Omental fat pad (tissue), 4 donors: ENCODE measurements around the gene SLC10A6. TPM values are rescaled to one million over a fixed set of nuclear protein-coding genes. Genes with fewer than 3 reads are reported as not detected.

ENCODE experiments used
- ATAC-seq: fragments of 150-250 bp; one replicate; pipeline ENCODE4 v1.9.1; 2016; ENCODE audit warnings: mild to moderate bottlenecking, moderate library complexity; ENCODE audit not compliant: low FRiP score
- DNase-seq: peaks from one replicate; pipeline ENCODE4 v3.0.0-alpha.2; 2019; ENCODE audit warnings: low spot score
- total RNA-seq, 4 donors: library from RNA; depleted of rRNA; stranded (reverse); fragments of >200 nt; gene quantifications; one replicate each; pipeline ENCODE4 v1.1.0, GENCODE V29; 2016
- TF ChIP-seq, protein P1 (sequence below), 3 donors: fragments of 450-650 bp; IDR thresholded peaks; one replicate each; pipeline ENCODE4 v1.5.1; 2016 to 2017; ENCODE audit warnings: antibody characterized with exemption in 3 of 3, mild to moderate bottlenecking in 3 of 3, moderate library complexity in 2 of 3

SLC10A6 gene
- total RNA-seq, 4 donors from 2014 or later = 5.8 to 25.9 (median 14.0) TPM

DNA sequence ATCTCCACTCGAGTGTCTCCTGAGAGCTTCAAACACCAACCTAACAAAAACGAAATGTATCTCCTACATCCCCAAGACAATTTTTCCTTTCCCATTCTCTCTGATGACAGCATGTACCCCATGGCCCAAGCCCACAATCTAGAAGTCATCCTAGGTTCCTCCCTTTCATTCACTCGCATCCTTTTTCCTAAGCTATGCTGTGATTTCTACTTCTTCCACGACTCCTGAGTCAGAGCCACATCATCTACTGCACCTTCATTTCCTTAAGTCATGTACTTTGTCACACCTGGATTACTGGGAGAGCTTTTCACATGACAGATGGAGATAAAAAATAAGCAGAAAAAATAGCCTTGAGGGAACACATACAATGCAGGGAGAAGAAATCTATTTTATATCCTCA lies 23.0 kb upstream of the SLC10A6 start:
- no peak for DNase-seq
- TF ChIP-seq, protein P1, sequence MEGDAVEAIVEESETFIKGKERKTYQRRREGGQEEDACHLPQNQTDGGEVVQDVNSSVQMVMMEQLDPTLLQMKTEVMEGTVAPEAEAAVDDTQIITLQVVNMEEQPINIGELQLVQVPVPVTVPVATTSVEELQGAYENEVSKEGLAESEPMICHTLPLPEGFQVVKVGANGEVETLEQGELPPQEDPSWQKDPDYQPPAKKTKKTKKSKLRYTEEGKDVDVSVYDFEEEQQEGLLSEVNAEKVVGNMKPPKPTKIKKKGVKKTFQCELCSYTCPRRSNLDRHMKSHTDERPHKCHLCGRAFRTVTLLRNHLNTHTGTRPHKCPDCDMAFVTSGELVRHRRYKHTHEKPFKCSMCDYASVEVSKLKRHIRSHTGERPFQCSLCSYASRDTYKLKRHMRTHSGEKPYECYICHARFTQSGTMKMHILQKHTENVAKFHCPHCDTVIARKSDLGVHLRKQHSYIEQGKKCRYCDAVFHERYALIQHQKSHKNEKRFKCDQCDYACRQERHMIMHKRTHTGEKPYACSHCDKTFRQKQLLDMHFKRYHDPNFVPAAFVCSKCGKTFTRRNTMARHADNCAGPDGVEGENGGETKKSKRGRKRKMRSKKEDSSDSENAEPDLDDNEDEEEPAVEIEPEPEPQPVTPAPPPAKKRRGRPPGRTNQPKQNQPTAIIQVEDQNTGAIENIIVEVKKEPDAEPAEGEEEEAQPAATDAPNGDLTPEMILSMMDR (IDR thresholded peaks at IDR 0.05) = no peak
- no peak for ATAC-seq

DNA sequence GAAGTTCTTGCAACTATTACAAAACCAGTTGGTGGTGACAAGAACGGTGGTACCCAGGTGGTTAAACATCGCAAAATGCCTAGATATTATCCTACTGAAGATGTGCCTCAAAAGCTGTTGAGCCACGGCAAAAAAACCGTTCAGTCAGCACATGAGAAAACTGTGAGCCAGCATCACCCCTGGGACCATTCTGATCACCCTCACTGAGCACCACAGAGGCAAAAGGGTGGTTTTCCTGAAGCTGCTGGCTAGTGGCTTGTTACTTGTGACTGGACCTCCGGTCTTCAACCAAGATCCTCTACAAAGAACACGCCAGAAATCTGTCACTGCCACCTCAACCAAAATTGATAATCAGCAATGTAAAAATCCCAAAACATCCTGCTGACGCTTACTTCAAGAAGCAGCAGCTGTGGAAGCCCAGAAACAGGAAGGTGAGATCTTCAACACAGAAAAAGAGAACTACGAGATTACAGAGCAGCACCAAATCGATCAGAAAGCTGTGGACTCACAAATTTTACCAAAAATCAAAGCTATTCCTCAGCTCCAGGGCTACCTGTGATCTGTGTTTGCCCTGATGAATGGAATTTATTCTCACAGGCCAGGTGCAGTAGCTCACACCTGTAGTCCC lies 21.4 kb upstream of the SLC10A6 start:
- no peak for DNase-seq

DNA sequence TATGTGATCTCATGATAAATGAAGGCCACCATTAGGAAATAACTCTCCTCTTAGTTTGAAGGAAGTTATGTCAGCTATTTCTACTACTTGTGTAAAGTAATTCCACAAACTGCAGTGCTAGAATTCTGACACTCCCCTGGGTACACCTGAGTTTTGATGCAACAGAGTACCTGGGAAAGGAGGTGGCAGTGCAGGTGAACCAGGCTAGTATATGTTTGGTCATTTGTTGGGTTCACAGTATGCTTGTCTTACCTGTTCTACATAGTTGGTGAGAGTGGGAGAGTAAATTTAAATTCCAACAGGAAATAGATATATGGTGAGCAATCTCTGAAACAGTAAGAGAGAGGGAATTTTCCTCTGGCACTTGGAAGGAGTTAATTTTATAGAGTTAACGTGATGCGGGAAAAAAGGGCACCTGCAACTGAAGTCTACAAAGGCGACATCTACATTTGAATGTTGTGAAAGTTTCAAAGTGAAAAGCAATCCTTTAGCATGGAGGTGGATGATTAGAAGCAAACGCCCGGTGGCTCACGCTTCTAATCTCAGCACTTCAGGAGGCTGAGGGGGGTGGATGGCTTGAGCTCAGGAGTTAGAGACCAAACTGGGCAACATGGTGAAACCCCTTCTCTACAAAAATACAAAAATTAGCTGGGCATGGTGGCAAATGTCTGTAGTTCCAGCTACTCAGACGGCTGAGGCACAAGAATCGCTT lies 8.3 kb upstream of the SLC10A6 start:
- ATAC-seq = no peak
- TF ChIP-seq, protein P1 (IDR thresholded peaks at IDR 0.05) = no peak
- no peak for DNase-seq

More for the DNA sequence above, 21.4 kb upstream of the SLC10A6 start:
- TF ChIP-seq, protein P1 (IDR thresholded peaks at IDR 0.05) = no peak
- ATAC-seq = no peak

DNA sequence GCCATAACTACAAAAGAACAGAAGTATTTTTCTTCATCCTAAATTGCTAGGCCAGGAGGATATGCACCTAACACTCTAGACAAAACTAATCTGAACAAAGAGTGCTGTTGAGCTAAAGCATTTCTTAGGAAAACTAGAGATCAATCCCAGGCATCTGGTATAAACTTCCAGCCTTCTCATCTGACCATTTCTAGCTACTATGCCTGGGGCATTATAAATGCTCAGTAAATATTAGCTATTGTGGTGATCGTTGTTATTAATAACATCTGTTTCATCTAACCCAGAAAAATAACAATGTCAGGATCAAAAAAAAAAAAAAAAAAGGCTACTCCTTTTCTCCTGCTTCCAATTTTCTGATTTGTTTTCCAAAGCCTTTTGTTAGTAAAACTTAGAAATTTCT lies 7.7 kb upstream of the SLC10A6 start:
- TF ChIP-seq, protein P1 (IDR thresholded peaks at IDR 0.05) = no peak
- no peak for DNase-seq
- no peak for ATAC-seq

DNA sequence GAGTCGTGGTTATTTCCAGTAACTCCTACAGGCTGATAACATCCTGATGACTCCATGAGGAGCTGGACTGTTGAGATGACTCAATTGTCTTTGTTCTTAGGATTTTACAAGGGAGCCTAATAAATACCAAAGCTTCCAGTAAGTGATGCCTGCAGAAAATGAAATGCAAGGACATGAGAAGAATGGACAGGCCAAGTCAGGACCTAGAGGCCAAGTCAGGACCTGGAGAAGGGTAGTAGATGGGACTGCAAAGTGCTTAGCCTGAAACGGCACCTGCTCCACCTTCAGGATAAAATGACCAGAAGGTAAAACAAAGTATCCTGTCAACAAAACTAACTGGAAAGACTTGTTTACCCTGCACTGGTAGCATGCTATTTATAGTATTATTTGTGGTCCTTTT lies 6.4 kb upstream of the SLC10A6 start:
- TF ChIP-seq, protein P1 (IDR thresholded peaks at IDR 0.05) = no peak
- DNase-seq (no peak), ATAC-seq (no peak)

DNA sequence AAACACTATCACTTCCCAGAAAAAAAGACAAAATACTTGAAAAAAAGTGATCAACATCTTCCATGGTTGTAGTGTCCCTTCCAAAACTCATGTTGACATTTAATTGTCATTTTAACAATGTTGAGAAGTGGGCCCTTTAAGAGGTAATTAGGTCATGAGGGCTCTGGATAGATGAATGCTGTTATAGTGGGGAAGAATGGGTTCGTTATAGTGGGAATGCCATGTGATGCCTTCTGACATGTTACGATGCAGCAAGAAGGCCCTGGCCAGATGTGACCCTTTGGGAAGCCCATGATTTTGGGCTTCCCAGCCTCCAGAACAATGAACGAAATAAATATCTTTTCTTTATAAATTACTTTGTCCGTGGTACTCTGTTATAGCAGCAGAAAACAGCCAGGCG lies 4.0 kb upstream of the SLC10A6 start:
- ATAC-seq (no peak), DNase-seq (no peak)
- TF ChIP-seq, protein P1 (IDR thresholded peaks at IDR 0.05) = no peak

DNA sequence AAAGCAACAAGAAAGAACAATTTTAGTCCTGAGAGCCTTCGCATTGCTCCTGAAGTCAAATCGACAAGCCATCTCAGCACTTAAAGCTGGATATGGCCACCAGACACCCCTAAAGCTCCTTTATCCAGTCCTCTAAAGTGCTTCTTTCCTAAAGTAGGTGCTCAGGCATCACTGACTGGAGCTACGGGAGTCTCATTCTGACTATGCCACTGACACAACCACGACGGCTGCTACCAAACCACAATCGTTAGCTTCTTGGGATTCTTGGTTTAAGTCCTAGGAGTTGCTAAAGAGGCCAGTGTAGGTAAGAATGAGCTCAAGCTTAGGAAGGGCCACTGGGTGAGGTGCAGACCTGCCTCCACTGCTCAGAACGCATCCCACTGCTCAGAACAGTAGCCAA lies 1.0 kb downstream of the SLC10A6 start:
- ATAC-seq = no peak
- TF ChIP-seq, protein P1 (IDR thresholded peaks at IDR 0.05) = no peak

More for the DNA sequence above, 1.0 kb downstream of the SLC10A6 start:
- no peak for DNase-seq
